Measurements from ENCODE around the gene DGCR2. TPM values are rescaled to one million over a fixed set of nuclear protein-coding genes. Genes with fewer than 3 reads are reported as not detected.

The DGCR2 gene
- total and polyA plus RNA-seq, 2 of the 8 experiments (the other 6 are each of a cell fraction or from before 2014, with no cell fraction given) = 42.3 to 62.2 TPM

DNA sequence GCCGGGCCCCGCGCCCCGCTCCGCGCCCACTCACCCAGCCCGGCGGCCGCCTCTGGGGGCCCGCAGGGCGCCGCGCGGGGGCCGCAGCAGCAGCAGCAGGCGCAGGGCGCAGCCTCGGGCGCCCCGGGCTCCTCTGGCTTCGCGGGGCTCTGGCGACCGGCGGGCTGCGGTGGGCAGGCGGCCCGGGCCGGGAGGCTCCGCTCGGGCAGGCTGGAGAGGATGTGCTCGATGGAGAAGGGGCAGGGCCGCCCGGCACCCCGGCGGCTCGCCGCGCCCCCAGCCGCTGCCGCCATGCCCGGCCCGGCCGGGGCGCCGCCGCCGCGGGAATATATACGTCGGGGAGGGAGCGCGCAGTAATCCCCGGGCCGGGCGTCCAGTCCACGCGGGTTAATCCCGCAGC lies 27.8 kb upstream of the DGCR2 start, which contains the start of gene GSC2:
GSC2 (minus strand) TSS at position 302 of the 400 bp plus-strand sequence; CDS start at position 293, 9 bp downstream.
- POLR2A ChIA-PET (ENCODE audit: partially characterized antibody) = interaction anchor here (2.0 kb wide), 1 partner anchor 9 kb away, joined by 4 read pairs; no protein-coding TSS in a partner anchor
- no peak within 1 kb of the TSS for H3K4ac ChIP-seq (replicated peaks; ENCODE audit: insufficient read length, low read depth, low read length)
- peaks cover 7% of the 10 kb centered on the region; the same call in 1 of the 2 replicates for H3K23me2 ChIP-seq (ENCODE audit: low read depth, low read length)
- no peaks in the 10 kb centered on the region for H3K79me1 ChIP-seq (ENCODE audit: low read depth, low read length)
- DNase-seq (ENCODE audit: low read depth in 1 of 2, low spot score in 2 of 2) (peak in 1 of 2 experiments; percentile 55), FAIRE-seq (no peak)
- peak within 1 kb of the TSS; percentile 85 for H4K8ac ChIP-seq (ENCODE audit: extremely low read depth, insufficient read depth, low read length)
- H2AFZ ChIP-seq (ENCODE audit: low read length) = peak within 1 kb of the TSS; percentile 65; the same call in 1 of the 2 replicates
- H3K23ac ChIP-seq (ENCODE audit: insufficient read length) = no peak within 1 kb of the TSS
- H2BK12ac ChIP-seq (ENCODE audit: low read depth, low read length) = peak within 1 kb of the TSS; percentile 75; the same call in 1 of the 2 replicates
- H3K4me3 ChIP-seq (ENCODE audit: extremely low read depth in 1 of 4, insufficient read depth in 2 of 4, low read depth in 3 of 4, low read length in 4 of 4) = peak within 1 kb of the TSS; percentile 3 to 53 (median 14); a peak in 7 of 8 replicates
- no peak within 1 kb of the TSS for H4K91ac ChIP-seq (replicated peaks; ENCODE audit: insufficient read length, low read length)
- H3K27ac ChIP-seq (ENCODE audit: low read depth, low read length) = no peak within 1 kb of the TSS
- no peak within 1 kb of the TSS for H2AK5ac ChIP-seq (ENCODE audit: low read depth, low read length)
- H2BK15ac ChIP-seq (ENCODE audit: low read length) = no peak within 1 kb of the TSS
- no peaks in the 10 kb centered on the region for H3K79me2 ChIP-seq (ENCODE audit: control insufficient read depth in 1 of 2, insufficient read depth in 2 of 2, low read length in 2 of 2)
- 0 out of 4 replicates have a peak, but pooled peaks cover 0 to 6% of the 10 kb centered on the region in 2 experiments for H3K9me3 ChIP-seq (ENCODE audit: insufficient read depth in 2 of 2, low read depth in 1 of 2, low read length in 1 of 2)
- H3K4me2 ChIP-seq (ENCODE audit: insufficient read depth in 1 of 2, low read depth in 2 of 2, low read length in 2 of 2) = peak within 1 kb of the TSS; percentile 40 to 71
- 8% methylated on average over 15 of the region's 59 CpGs; no CpG with 5 or more reads in 1 of the 2 experiments for WGBS, 2 experiments (ENCODE audit: extremely low coverage in 1 of 2, insufficient coverage in 1 of 2, insufficient read length in 1 of 2, insufficient replicate concordance in 2 of 2, low coverage in 1 of 2, low lambda C conversion rate in 2 of 2, missing lambda C conversion rate in 1 of 2)
- TF ChIP-seq RBBP5 (IDR thresholded peaks at IDR 0.05; ENCODE audit: borderline replicate concordance, low read depth, low read length) = no peak
- TF ChIP-seq POU5F1 (IDR thresholded peaks at IDR 0.05; ENCODE audit: low read depth, low read length) = no peak
- no peak for TF ChIP-seq EZH2 (IDR thresholded peaks at IDR 0.05; ENCODE audit: low read depth, low read length, severe bottlenecking)
- no peak for TF ChIP-seq YY1 (IDR thresholded peaks at IDR 0.05; ENCODE audit: low read depth, low read length)
- TF ChIP-seq BRCA1 (IDR thresholded peaks at IDR 0.05; ENCODE audit: low read depth, low read length) = no peak
- TF ChIP-seq SUZ12 (IDR thresholded peaks at IDR 0.05; ENCODE audit: low read length) = no peak
- no peak for TF ChIP-seq HDAC6 (IDR thresholded peaks at IDR 0.05; ENCODE audit: low read depth, low read length)
- no peak for TF ChIP-seq KDM5A (IDR thresholded peaks at IDR 0.05; ENCODE audit: low read length)
- TF ChIP-seq TAF1 (IDR thresholded peaks at IDR 0.05; ENCODE audit: low read depth, low read length) = no peak
- no peak for TF ChIP-seq TBP (IDR thresholded peaks at IDR 0.05; ENCODE audit: low read depth, low read length)
- TF ChIP-seq CBX5 (IDR thresholded peaks at IDR 0.05; ENCODE audit: low read depth, low read length) = no peak
- H3K4me1 ChIP-seq (replicated peaks in 1 of 4; ENCODE audit: control insufficient read depth in 3 of 4, insufficient read depth in 4 of 4, low read length in 3 of 4) = peaks cover 0 to 7% (median 5%) of the 10 kb centered on the region in 4 experiments; a peak in 5 of 7 replicates
- H3K56ac ChIP-seq (replicated peaks; ENCODE audit: insufficient read length, low read depth, low read length) = no peak within 1 kb of the TSS
- H2BK5ac ChIP-seq (ENCODE audit: low read depth, low read length) = no peak within 1 kb of the TSS
- peaks cover 2 to 12% of the 10 kb centered on the region in 2 experiments for H4K20me1 ChIP-seq (replicated peaks in 1 of 2; ENCODE audit: control insufficient read depth in 1 of 2, insufficient read depth in 2 of 2, low read length in 2 of 2)
- no peak within 1 kb of the TSS for H2BK120ac ChIP-seq (replicated peaks; ENCODE audit: low read depth, low read length)
- H3K18ac ChIP-seq (ENCODE audit: extremely low read depth, low read length) = no peak within 1 kb of the TSS; the same call in 1 of the 2 replicates
- no peak within 1 kb of the TSS for H2BK20ac ChIP-seq (ENCODE audit: low read length)
- CTCF ChIA-PET (ENCODE audit: partially characterized antibody) = no interaction called here
- H3K14ac ChIP-seq (ENCODE audit: insufficient read length) = no peak within 1 kb of the TSS
- H3K9ac ChIP-seq (replicated peaks in 1 of 4; ENCODE audit: extremely low read depth in 1 of 4, low read depth in 3 of 4, low read length in 3 of 4) = no peak within 1 kb of the TSS; a peak in 1 of 7 replicates
- no peak within 1 kb of the TSS for H4K5ac ChIP-seq (ENCODE audit: insufficient read length, low read depth, low read length)
- H3K36me3 ChIP-seq (ENCODE audit: control insufficient read depth in 2 of 4, insufficient read depth in 4 of 4, low read length in 3 of 4) = peaks cover 0 to 12% (median 0%) of the 10 kb centered on the region in 4 experiments; a peak in 1 of 8 replicates
- H3K27me3 ChIP-seq (replicated peaks in 1 of 4; ENCODE audit: control insufficient read depth in 3 of 4, extremely low read depth in 1 of 4, insufficient read depth in 3 of 4, low read length in 3 of 4) = peaks cover 52 to 71% (median 62%) of the 10 kb centered on the region in 4 experiments

All from H1 (cell line).